ENCODE data around the gene LSM8.

The LSM8 gene

GRCh38 chr7:118175740-118176139, 8.2 kb upstream of the LSM8 start:
- no peaks in the 10 kb centered on the region for H3K9me3 ChIP-seq (ENCODE audit: control insufficient read depth, low read length)
- no peak overlapping the region for H3K14ac ChIP-seq (ENCODE audit: low read length in 2 of 2)
- no peak overlapping the region for H2BK120ac ChIP-seq (ENCODE audit: low read depth, low read length)
- WGBS = 100% methylated on average over 1 of the region's 2 CpGs
- no peaks in the 10 kb centered on the region for H3K79me1 ChIP-seq (replicated peaks; ENCODE audit: low read length, poor library complexity, severe bottlenecking)
- H4K8ac ChIP-seq (ENCODE audit: low read length) = no peak overlapping the region
- H3K18ac ChIP-seq (ENCODE audit: low read depth in 1 of 2, low read length in 2 of 2) = no peak overlapping the region
- H3K9ac ChIP-seq (ENCODE audit: low read length) = no peak overlapping the region
- no peak overlapping the region for H3K4ac ChIP-seq (ENCODE audit: low read depth in 1 of 2, low read length in 2 of 2)
- no peak overlapping the region for H3K4me2 ChIP-seq (ENCODE audit: low read length, poor library complexity, severe bottlenecking)
- no peak for DNase-seq
- H3K27me3 ChIP-seq (ENCODE audit: control insufficient read depth in 1 of 2, insufficient read depth in 1 of 2, low read length in 2 of 2) = no peaks in the 10 kb centered on the region
- H2BK5ac ChIP-seq (ENCODE audit: low read depth, low read length, poor library complexity, severe bottlenecking) = no peak overlapping the region
- H3K27ac ChIP-seq (ENCODE audit: low read length, poor library complexity, severe bottlenecking) = no peak overlapping the region
- H3K36me3 ChIP-seq (ENCODE audit: control insufficient read depth in 1 of 2, insufficient read depth in 2 of 2, low read depth in 1 of 2, low read length in 2 of 2) = no peaks in the 10 kb centered on the region
- no peak overlapping the region for H3K4me3 ChIP-seq (ENCODE audit: insufficient read depth in 1 of 2, low read depth in 1 of 2, low read length in 2 of 2)
- H2AFZ ChIP-seq (ENCODE audit: low read depth, low read length) = no peak overlapping the region
- H3K4me1 ChIP-seq (ENCODE audit: control insufficient read depth, insufficient read depth, low read depth, low read length) = no peaks in the 10 kb centered on the region
- H2BK15ac ChIP-seq (ENCODE audit: low read depth, poor library complexity, severe bottlenecking) = no peak overlapping the region
- H4K91ac ChIP-seq (ENCODE audit: low read length) = no peak overlapping the region
- no peak overlapping the region for H2BK12ac ChIP-seq (ENCODE audit: low read length in 2 of 2)
- no peak overlapping the region for H2AK5ac ChIP-seq (ENCODE audit: low read length, severe bottlenecking)
- no peak overlapping the region for H3K23ac ChIP-seq (ENCODE audit: low read length in 2 of 2)

- Histone ChIP-seq H3K9ac (ENCODE audit: low read length) (no peak overlapping the region), H2AFZ (ENCODE audit: low read depth, low read length) (no peak overlapping the region), H2BK120ac (ENCODE audit: low read depth, low read length) (no peak overlapping the region), H2BK5ac (ENCODE audit: low read depth, low read length, poor library complexity, severe bottlenecking) (no peak overlapping the region), H3K4me2 (ENCODE audit: low read length, poor library complexity, severe bottlenecking) (no peak overlapping the region), H2AK5ac (ENCODE audit: low read length, severe bottlenecking) (no peak overlapping the region), H3K9me3 (ENCODE audit: control insufficient read depth, low read length) (no peaks in the 10 kb centered on the region), H2BK15ac (ENCODE audit: low read depth, poor library complexity, severe bottlenecking) (no peak overlapping the region), H3K18ac (ENCODE audit: low read depth in 1 of 2, low read length in 2 of 2) (no peak overlapping the region), H3K14ac (ENCODE audit: low read length in 2 of 2) (no peak overlapping the region), H4K8ac (ENCODE audit: low read length) (no peak overlapping the region), H3K27me3 (ENCODE audit: control insufficient read depth in 1 of 2, insufficient read depth in 1 of 2, low read length in 2 of 2) (no peaks in the 10 kb centered on the region), H4K91ac (ENCODE audit: low read length) (no peak overlapping the region), H3K27ac (ENCODE audit: low read length, poor library complexity, severe bottlenecking) (no peak overlapping the region), H3K4me1 (ENCODE audit: control insufficient read depth, insufficient read depth, low read depth, low read length) (no peaks in the 10 kb centered on the region), H3K4me3 (ENCODE audit: insufficient read depth in 1 of 2, low read depth in 1 of 2, low read length in 2 of 2) (no peak overlapping the region), H2BK12ac (ENCODE audit: low read length in 2 of 2) (no peak overlapping the region), H3K36me3 (ENCODE audit: control insufficient read depth in 1 of 2, insufficient read depth in 2 of 2, low read depth in 1 of 2, low read length in 2 of 2) (no peaks in the 10 kb centered on the region), H3K4ac (ENCODE audit: low read depth in 1 of 2, low read length in 2 of 2) (no peak overlapping the region), H3K79me1 (replicated peaks; ENCODE audit: low read length, poor library complexity, severe bottlenecking) (peaks cover 5% of the 10 kb centered on the region), H3K23ac (ENCODE audit: low read length in 2 of 2) (no peak overlapping the region)
- DNase-seq = no peak
- WGBS = 90% methylated on average over 2 of the region's 2 CpGs
These were observed 4.8 kb upstream of the LSM8 start for GRCh38 chr7:118179191-118179590.

- Histone ChIP-seq H3K79me1 (replicated peaks; ENCODE audit: low read length, poor library complexity, severe bottlenecking) (peaks cover 6% of the 10 kb centered on the region), H3K9me3 (ENCODE audit: control insufficient read depth, low read length) (no peaks in the 10 kb centered on the region), H2AFZ (ENCODE audit: low read depth, low read length) (no peak overlapping the region), H3K36me3 (ENCODE audit: control insufficient read depth in 1 of 2, insufficient read depth in 2 of 2, low read depth in 1 of 2, low read length in 2 of 2) (peaks cover 0 to 7% of the 10 kb centered on the region in 2 experiments), H3K18ac (ENCODE audit: low read depth in 1 of 2, low read length in 2 of 2) (peak overlapping the region in 1 of 2 experiments; percentile 73), H4K8ac (ENCODE audit: low read length) (peak overlapping the region; percentile 95), H3K23ac (ENCODE audit: low read length in 2 of 2) (no peak overlapping the region), H2BK12ac (ENCODE audit: low read length in 2 of 2) (no peak overlapping the region), H2AK5ac (ENCODE audit: low read length, severe bottlenecking) (peak overlapping the region; percentile 29), H3K27ac (ENCODE audit: low read length, poor library complexity, severe bottlenecking) (no peak overlapping the region), H3K4me2 (ENCODE audit: low read length, poor library complexity, severe bottlenecking) (peak overlapping the region; percentile 70), H3K9ac (ENCODE audit: low read length) (peak overlapping the region; percentile 99), H4K91ac (ENCODE audit: low read length) (no peak overlapping the region), H3K14ac (ENCODE audit: low read length in 2 of 2) (no peak overlapping the region), H3K4ac (ENCODE audit: low read depth in 1 of 2, low read length in 2 of 2) (peak overlapping the region; percentile 88 to 97), H3K4me1 (ENCODE audit: control insufficient read depth, insufficient read depth, low read depth, low read length) (peaks cover 3% of the 10 kb centered on the region), H3K27me3 (ENCODE audit: control insufficient read depth in 1 of 2, insufficient read depth in 1 of 2, low read length in 2 of 2) (no peaks in the 10 kb centered on the region), H3K4me3 (ENCODE audit: insufficient read depth in 1 of 2, low read depth in 1 of 2, low read length in 2 of 2) (peak overlapping the region; percentile 37 to 94), H2BK5ac (ENCODE audit: low read depth, low read length, poor library complexity, severe bottlenecking) (no peak overlapping the region), H2BK120ac (ENCODE audit: low read depth, low read length) (no peak overlapping the region), H2BK15ac (ENCODE audit: low read depth, poor library complexity, severe bottlenecking) (no peak overlapping the region)
- peak; percentile 6 for DNase-seq
- 82% methylated on average over 11 of the region's 13 CpGs for WGBS
These were observed 1.2 kb upstream of the LSM8 start for GRCh38 chr7:118182593-118183427.

- DNase-seq = no peak
- Histone ChIP-seq H3K18ac (ENCODE audit: low read depth in 1 of 2, low read length in 2 of 2) (peak overlapping the region; percentile 52 to 73), H3K36me3 (ENCODE audit: control insufficient read depth in 1 of 2, insufficient read depth in 2 of 2, low read depth in 1 of 2, low read length in 2 of 2) (peaks cover 0 to 13% of the 10 kb centered on the region in 2 experiments), H3K27ac (ENCODE audit: low read length, poor library complexity, severe bottlenecking) (peak overlapping the region; percentile 95), H4K8ac (ENCODE audit: low read length) (peak overlapping the region; percentile 95), H3K23ac (ENCODE audit: low read length in 2 of 2) (no peak overlapping the region), H2BK120ac (ENCODE audit: low read depth, low read length) (peak overlapping the region; percentile 62), H3K4me3 (ENCODE audit: insufficient read depth in 1 of 2, low read depth in 1 of 2, low read length in 2 of 2) (peak overlapping the region; percentile 38 to 94), H3K4me1 (ENCODE audit: control insufficient read depth, insufficient read depth, low read depth, low read length) (peaks cover 3% of the 10 kb centered on the region), H2AFZ (ENCODE audit: low read depth, low read length) (no peak overlapping the region), H3K14ac (ENCODE audit: low read length in 2 of 2) (peak overlapping the region in 1 of 2 experiments; percentile 48), H3K4ac (ENCODE audit: low read depth in 1 of 2, low read length in 2 of 2) (peak overlapping the region; percentile 88 to 97), H4K91ac (ENCODE audit: low read length) (no peak overlapping the region), H3K4me2 (ENCODE audit: low read length, poor library complexity, severe bottlenecking) (peak overlapping the region; percentile 70), H2AK5ac (ENCODE audit: low read length, severe bottlenecking) (peak overlapping the region; percentile 84), H3K27me3 (ENCODE audit: control insufficient read depth in 1 of 2, insufficient read depth in 1 of 2, low read length in 2 of 2) (no peaks in the 10 kb centered on the region), H3K79me1 (replicated peaks; ENCODE audit: low read length, poor library complexity, severe bottlenecking) (peaks cover 8% of the 10 kb centered on the region), H3K9ac (ENCODE audit: low read length) (peak overlapping the region; percentile 99), H2BK15ac (ENCODE audit: low read depth, poor library complexity, severe bottlenecking) (no peak overlapping the region), H3K9me3 (ENCODE audit: control insufficient read depth, low read length) (no peaks in the 10 kb centered on the region), H2BK5ac (ENCODE audit: low read depth, low read length, poor library complexity, severe bottlenecking) (peak overlapping the region; percentile 87), H2BK12ac (ENCODE audit: low read length in 2 of 2) (no peak overlapping the region)
- WGBS = 4% methylated on average over 15 of the region's 15 CpGs
These were observed 557 bp upstream of the LSM8 start for GRCh38 chr7:118183428-118183785.
